Stimulated activated CD8-positive, alpha-beta memory T cell treated with anti-CD3 and anti-CD28 coated beads, Interleukin-12 subunit alpha, Interleukin-12 subunit beta, amount 100 ng/mL, for 24 hours (primary cell): ENCODE data around the gene PCYOX1L.

ENCODE experiments used
- DNase-seq: peaks from one replicate; pipeline ENCODE4 v3.0.0-alpha.2; 2020; ENCODE audit errors: extremely low read depth

PCYOX1L gene

DNA sequence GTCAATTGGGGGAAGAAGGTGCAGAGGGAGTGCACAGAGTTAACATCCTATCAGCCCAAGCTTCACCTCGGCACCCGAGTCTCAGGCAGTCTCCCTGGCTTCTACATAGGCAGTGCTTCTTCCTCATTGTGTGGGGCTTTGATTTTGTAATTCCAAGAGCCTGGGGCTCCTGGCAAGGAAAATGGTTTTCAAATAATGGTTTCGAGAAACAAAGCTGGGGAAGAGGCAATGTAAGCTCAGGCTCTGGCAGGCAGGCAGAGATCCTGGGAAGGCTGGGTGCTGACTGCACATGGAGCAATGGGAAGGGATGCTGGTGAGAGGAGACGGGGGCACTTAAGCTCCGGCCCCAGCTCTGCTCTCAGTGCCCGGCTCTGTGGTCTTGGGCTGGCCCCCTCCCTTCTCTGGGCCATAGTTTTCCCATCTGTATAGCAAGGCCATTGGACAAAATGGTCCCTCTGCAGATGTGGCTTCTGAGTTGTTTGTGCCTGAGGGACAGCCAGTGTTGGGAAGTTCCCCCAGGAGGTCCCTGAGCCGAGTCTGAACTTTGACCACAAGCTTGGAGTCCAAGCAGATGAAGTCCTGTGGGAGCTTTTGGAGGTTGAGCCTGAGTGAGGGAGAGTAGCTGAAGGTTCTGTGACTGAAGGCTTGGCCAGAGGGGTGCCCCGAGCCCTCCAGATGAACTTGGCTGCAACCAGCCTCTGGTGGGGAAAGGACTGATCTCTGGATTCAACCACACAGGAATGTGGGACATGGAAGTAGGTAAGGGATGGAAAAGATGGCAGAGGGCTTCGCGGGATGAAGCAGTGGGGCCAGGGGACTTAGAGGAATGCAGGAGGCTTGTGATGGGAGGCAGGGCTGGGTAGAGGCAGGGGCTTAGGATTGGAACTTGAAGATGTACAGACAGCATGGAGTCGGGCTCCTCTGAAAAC lies 49.7 kb downstream of the PCYOX1L start:
- DNase-seq: no peak

DNA sequence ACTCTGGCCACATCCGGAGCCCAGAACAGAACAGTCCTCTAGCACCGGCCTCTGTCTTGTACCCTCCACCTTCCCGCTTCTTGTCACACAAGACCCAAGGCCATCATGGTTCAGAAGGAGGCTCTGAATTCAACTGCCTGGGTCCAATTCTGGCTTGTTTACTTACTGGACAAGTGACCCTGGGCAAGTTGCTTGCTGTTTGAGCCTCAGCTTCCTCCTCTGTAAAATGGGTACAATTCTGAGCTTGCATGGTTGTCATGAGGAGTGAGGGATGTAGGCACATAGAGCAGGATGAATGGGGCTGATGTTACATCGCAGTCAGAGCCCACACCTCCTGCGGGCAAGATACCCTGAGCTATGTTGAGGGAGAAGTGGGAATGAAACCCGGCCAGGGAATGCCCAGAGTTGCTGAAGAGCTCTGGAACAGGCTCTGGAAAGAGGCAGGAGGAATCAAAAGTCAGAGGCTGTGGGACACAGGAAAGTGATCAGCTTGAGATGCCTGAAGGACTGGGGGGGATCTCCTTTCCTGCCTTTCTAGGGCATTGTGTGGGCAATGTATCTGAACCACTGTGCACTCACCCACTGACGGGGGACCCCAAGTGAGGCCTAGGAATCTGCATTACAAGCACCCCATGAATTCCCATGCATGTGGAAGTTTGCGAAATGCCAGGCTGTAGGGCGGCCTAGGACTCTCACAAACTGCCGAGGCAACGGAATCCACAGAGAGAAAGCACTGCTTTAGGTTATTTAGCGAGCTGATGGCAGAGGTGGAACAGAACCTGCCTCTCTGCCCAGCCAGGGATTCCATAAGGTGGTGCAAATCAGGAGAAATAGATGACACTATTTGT lies 50.6 kb downstream of the PCYOX1L start:
- DNase-seq: no peak

DNA sequence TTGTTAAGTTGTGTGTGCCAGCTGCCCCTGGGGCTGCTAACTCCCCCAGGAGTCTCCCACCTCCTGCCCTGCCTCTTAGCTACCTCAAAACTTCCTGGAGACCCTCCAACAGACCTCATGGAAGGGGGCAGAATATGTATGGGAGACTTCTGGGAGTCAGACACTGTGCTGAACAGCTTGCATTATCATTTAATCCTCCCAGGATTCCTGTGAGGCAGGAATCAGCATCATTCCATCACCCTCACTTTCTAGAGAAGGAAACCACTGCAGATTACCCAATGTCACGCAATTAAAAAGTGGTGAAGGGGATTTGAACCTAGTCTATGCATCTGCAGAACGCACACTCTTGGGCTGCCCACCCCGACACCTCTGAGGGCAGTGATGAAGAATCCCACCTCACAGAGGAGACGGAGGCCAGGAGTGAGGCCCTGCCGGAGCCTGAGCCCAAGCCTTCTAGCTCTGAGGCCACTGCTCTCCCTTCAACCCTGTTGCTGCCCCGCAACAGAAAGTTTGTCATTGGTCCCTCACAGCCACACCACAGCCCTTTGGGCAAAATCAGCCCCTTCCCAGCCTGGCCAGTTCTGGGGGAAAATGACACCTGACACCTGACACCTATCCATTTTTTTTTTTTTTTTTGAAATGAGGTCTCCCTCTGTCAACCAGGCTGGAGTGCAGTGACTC lies 51.6 kb downstream of the PCYOX1L start:
- DNase-seq: no peak

DNA sequence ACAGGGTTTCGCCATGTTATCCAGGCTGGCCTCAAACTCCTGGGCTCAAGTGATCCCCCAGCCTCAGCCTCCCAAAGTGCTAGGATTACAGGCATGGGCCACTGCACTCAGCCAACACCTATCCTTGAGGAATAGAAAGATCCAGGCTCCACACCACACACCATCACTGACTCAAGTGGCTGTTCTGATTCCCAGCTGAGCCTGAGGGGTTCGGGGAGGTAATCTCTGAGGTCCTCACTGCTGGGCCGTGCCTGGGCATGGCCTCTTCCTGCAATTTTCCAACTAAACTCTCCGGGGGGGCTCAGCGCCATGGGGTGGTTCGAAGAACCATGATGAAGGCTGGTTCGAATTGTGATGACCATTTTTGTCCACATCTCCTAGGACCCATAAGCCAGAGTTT lies 52.2 kb downstream of the PCYOX1L start:
- no peak for DNase-seq

DNA sequence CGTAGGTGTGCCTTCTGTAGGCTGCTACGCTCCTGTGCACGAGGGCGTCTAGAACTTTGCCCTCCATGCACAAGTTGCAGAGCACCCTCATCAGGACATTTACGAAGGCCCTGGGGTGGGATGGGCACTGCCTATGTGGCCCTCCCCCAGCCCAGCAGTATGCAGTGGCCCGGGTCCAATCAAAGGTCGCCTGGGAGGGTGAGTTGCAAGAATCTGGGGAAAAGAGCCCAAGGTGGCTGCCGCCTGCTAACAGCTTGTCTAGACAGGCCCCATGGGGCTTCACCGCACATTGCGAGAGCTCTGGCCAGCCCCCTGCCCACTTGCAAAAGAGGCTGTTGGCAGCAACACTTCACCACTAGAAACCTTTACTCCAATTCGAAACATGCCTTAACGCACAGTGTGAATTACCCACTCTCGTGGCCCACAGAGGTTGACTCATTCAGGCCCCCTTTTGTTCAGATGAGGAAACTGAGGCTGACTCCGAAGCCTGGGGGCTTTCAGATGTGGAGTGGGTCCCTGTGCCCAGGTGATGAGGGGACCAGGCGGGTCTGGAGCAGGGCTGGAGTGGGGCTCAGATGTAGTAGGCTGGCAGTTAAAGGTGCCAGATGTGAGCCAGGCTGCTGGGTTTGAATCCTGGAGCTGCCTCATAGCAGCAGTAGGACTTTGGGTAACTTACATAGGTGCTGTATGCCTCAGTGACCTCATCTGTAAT lies 53.0 kb downstream of the PCYOX1L start:
- no peak for DNase-seq

DNA sequence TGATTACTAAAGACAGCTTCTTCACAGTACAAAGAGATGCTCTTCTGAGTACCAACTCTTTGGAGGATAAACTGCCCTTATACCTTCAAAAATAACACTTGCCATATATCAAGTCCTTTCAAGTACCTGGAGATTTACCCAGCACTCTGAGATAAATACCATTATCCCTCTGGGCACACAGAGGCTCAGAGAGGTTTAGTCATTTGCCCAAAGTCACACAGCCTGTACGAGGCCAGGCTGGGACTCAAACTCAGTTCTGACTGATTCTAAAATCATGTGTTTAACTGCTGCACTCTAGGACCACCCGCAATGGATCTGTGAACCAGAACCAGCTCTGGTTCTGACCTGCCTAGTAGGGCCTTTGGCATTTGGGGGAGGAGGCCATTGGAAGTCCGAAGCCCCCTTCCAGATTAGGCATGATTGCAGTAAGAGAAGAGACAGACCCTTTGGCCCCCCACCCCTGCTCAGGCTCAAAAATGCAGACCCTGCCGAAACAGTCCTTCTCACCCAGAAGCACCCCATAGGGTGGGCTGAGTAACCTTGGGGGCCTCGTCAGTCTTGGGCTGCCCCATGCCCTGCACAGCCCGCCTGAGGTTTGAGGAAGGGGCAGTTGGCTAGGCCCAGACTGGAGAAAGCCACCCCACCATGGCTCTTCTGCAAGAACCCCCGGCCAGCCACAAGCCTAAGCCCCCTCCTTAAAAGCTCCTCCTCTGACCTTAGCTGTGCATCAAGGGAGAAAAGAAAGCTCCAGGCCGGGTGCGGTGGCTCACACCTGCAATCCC lies 54.1 kb downstream of the PCYOX1L start:
- DNase-seq: no peak

DNA sequence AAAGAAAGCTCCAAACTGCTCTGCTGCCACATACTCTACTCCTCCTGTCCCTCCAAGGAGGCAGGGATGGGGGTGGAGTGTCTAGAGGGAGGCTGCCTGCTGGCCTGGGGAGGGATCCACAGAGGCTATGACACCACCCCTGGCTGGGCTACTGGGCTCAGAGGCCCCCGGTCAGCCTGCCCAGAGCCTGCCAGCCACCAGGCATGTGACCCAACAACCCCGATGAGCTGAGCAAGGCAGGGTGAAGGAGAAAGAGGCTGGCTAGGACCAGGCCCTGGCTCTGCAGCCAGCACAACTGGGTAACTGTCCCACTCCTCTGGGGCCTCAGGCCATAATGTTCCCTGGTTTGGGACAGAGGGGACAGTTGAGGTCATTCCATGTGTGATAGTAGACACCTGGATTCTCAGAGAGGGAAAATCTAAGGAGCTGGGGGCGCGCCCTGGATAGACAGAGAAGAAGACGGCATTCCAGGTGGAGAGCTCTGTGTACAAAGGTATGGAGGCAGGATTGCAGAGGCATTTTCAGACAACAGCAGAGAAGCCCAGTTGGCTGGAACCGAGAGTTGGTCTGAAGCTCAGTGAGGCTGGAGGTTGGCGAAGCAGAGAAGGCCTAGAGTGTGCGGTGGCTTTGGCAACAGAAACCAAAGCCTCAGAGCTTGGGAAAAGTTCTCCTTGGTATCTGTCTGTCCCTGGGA lies 55.1 kb downstream of the PCYOX1L start:
- DNase-seq: no peak

DNA sequence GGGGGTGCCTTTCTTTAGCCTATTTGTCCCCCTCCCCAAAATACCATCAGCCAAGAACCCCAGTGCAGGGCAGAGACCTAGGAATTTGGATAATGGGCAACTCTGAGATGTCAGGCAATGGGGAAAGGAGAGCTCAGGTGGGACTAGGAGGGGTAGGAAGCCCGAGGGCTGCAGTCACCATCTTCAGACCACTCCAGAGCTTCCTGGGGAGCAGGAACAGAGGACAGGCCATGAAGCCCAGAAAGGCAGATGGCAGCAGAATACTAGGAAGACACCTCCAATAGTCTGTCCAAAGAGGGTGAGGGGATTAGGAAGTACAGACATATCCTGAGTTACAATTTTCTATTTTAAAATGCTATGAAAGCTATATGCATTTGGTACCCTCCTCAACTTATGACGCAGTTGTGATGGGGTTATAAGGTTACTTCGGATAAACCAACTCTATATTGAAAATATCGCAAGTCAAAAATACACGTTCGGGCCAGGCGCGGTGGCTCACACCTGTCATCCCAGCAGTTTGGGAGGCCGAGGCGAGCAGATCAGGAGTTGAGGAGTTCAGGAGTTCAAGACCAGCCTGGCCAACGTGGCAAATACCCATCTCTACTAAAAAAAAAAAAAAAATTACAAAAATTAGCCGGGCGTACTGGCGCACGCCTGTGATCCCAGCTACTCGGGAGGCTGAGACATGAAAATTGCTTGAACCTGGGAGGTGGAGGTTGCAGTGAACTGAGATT lies 55.8 kb downstream of the PCYOX1L start:
- no peak for DNase-seq

DNA sequence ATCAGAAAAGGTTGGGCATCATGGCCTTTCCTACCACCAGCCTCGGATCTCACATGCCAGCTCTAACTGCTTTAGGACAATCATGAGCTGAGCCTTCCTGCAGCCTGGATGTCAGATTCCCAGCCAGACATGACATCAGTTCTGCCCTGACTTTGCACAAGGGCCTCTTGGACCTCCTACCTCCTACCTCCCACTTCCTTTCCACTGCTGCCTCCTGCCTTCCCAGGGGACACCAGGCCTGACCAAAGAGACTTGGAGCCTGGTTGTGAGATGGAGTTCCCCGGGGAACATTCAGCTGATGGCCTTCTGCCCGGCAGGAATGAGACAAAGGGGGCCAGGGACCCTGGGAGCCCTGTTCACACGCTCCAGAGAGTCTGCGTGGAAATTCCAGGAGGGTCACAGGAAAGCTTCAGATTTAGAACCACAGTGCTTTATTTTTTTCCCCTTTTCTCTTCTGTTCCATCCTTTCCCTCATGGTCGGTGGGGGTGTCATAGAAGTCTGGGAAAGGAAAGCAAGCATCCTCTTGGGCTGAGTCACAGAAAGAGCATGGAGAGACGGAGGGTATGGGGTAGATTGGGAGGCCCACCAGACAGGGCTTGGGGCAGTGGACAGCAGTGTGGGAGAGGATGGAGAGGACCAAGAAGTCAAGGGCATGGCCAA lies 56.7 kb downstream of the PCYOX1L start:
- DNase-seq: no peak

DNA sequence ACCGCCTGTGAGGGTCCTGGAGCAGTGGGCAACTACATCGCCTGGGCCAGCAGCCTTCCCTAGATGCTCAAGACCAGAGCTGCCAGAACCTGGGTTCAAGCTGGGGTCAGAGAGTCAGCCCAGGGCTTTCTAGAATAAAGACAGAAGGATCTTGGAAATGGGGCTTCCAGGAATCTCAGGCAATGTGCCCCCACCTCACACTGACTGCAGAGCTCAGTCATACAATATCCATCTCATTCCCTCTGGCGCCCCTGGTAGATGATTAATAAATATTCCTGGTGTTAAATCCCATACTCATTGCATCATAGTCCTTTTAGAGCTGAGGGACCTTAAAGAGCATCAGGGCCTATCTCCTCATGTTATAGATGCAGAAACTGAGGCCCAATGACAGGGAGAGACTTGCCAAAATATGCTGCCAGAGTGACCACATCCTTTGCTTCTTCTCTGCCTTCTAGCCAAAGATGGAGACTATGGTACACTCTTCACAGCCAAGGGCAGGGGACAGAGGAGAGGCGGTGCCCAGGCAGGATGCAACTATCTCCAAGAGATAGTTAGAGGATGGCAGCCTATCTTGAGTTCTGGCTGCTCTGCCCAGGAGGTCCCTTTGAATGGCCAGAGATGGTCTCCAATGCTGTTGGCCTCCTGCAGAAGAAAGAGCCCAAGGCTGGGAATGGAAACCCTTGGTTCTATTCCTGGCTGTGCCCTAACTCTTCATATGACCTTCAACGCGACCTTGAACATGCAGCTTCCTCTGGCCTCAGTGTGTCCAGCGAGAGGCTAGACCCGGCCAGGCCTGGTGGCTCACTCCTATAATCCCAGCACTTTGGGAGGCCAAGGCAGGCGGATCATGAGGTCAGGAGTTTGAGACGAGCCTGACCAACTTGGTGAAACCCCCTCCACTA lies 57.5 kb downstream of the PCYOX1L start:
- DNase-seq: no peak

DNA sequence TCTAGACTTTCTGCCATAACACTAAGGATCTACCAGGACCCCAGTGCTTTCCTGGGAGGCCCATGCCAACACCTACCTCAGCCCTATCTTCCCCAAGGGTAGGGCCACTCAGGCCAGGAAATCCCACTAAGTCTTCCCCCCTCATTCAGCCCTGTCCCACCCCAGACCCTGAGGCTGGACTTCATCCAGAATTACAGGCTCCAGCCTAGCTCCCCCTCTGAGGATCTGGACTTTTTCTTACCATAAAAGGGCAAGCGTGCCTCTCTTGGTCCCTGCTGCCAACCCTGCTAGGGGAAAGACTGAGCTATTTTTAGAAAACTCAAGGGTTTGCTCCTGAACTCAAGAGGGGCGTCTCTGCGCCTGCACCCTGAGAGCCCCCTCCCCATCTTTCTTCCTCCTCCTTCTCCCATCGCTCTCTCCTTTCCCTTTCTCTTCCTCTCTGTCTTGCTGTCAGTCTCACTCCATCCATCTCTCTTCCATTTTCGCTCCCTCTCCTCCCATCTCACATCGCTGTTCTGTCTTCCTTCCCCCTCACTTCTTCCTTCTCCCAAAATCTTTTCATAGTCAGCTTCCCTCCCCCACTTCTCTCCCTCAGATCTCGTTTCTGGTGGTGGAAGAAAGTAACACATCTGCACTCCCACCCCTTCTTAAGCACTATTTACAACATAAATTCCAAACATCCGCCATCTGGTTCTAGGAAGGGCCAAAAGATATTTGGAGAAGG lies 59.3 kb downstream of the PCYOX1L start:
- DNase-seq: no peak

DNA sequence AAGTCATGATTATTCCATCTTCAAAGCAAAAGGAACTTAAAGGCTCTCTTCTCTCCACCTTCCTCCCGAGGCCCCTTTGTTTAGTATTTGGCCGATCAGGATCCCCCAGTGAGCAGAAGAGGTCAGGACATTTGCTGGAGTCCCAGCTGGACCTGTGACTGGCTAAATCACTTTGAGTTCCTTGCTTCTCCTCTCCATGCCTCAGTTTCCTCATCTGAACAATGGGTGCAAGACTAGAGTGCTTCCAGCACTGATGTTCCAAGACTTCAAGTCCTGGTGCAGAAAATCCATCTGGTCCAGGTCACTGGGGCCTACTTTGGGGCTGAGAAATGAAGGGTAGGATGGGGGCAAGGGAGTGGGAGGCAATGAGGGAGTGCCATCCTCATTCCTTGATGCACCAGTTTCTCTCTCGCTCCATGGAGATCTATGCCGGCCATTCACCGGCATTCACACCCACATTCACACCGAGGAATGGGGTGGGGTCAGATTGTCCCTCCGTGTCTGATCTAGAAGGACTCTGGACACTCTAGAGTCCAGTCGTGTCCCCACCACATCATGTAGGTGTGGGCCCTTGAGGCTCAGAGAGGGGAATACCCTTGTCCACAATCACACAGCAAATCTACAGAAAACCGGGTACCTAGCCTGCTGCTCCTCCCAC lies 60.0 kb downstream of the PCYOX1L start:
- no peak for DNase-seq

DNA sequence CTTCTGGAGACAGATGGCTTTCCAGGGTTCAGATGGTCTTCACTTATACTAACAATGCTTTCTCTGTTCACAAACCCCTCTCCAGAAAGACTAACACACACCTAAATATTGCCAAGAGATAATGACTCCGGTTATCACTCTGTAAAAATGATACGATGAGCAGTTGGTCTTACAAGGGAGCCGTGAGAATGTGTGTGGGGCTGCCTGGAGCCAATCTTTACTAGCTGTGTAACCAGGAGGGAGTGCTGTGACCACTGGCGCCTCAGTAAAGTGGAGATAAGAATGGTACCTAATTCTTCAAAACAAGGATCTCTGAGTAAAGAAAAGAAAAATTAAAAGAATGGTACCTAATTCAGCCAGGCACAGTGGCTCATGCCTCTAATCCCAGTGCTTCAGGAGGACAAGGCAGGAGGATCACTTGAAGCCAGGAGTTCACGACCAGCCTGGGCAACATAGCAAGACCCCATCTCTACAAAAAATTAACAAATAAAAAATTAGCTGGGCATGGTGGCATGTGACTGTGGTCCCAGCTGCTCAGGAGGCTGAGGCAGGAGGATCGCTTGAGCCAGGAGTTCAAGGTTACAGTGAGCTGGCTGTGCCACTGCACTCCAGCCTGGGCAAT lies 61.2 kb downstream of the PCYOX1L start:
- no peak for DNase-seq
